Stimulated activated CD8-positive, alpha-beta memory T cell treated with anti-CD3 and anti-CD28 coated beads, Interleukin-7, amount 100 ng/mL, for 24 hours (primary cell): ENCODE results near the gene NAA15.
"Not testable (repeated sequence)": the region's sequence is repeated elsewhere in the genome, so short reads cannot be mapped to it uniquely, and the experiment has no call there.

ENCODE experiments used
- DNase-seq: peaks from one replicate; pipeline ENCODE4 v3.0.0-alpha.2; 2020; ENCODE audit warnings: low read depth

The NAA15 gene

DNA sequence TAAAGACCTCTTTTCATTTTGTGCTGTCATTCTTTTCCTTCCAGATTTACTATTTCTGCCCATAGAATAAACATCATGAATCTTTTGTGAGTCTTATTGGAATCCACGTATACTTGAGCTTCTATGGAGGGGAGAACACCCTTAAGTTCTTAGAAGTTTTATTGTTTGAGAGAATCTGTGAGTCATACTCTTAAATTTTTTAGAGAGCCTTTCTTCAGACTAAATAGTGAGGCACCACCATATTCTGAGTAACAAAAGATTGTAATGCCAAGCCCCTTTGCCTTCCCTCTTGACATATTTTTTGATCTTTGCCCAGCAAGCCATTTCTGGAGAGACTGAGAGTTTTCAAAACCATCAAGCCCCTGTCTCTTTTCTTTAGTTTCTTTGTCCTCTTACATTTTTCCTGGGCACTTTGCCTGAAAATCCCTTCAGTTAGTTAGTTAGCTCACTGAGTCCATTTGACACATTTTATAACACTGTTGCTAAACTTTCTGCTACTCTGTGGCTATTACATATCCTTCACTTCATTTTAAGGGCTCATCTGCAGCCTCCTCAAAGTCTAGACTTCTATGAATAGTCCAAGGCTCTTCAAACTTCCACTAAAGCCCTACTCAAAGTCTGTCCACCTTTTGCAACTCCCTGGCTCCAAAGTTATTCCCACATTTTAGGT, 66.3 kb downstream of the NAA15 start:
- DNase-seq, result no peak

DNA sequence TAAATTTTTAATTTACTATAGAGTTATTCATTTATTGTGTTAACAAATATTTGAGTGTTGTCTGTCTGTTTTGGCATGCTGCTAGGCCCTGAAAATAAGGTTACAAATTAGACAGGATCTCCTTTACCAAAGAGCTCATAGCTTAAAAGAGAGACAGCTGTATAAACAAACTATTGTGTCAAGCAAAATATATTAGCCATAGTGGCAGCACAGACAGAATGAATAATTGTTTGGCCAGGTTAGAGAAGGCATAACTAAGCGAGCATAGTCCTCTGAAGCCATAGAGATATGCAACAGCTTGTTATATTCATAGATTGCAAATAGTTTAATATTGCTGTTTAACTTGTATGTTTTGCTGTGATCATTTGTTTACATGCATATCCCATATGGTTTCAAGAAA, 67.7 kb downstream of the NAA15 start:
- no peak for DNase-seq

DNA sequence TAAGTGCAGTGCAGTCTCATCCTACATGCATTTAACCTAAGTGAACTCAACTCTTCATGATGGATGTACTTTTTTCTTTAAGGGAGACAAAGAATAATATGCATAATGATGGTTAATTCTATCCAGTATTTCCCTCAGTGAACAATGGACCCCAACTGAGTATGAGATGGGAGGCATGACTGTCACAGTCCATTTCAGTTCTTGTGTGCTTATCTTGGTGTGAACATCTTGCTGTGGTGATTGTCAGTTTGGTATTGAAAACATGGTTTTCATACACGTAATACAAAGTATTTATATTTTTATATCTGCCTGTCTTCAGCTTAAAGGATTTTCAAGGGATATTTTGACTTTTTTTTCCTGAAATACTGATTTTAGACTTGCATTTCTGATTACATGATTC, 72.9 kb downstream of the NAA15 start:
- no peak for DNase-seq

DNA sequence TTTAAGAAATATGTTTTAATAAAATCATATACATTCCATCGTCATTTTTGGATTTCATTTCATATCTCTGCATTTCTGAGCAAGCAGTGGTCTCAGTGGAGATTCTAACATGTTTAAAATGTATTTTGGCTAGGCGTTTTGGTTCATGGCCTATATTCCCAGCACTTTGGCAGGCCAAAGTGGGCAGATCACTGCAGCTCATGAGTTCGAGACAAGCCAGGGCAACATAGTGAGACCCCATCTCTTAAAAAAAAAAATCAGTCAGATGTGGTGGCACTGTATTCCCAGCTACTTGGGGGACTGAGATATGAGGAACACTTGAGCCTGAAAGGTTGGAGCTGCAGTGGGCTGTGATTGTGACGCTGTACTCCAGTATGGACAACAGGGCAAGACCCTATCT, 85.1 kb downstream of the NAA15 start:
- DNase-seq, result no peak

DNA sequence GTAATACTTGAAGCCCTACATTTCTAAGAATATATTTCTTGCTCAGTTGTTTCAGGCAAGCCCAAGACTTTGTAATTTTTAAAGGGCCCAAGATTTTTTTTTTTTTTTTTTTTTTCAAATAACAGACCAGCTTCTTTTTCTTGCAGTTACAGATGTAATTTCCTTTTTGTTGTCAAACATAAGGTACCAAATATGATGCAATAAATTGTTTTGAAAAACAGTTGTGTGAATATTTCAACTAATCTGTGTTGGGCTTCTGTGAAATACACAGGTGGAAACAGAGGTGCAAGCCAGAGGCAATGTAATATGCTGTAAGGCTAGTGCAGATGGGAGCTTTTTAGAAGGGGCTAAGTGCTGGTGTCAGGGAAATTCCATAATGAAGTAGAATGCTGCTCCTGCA, 87.8 kb downstream of the NAA15 start:
- no peak for DNase-seq

DNA sequence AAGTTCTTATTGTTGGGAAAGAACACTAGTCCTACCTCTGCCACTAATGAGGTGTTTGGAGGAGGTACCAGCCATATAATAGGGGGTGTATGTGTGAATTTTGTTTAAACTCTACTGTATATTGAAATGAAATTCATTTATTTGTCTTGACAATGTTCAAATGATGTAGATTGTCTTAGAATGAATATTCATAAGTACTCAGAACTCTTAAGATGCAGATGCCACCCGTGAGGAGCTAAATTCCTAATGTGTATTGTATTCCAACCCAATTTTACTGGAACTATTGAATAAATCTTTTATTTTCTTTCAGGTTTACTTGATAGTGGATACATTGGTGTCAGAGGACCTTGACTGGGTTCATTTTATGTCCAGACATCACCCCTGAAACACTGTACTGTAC, 88.7 kb downstream of the NAA15 start:
- no peak for DNase-seq

DNA sequence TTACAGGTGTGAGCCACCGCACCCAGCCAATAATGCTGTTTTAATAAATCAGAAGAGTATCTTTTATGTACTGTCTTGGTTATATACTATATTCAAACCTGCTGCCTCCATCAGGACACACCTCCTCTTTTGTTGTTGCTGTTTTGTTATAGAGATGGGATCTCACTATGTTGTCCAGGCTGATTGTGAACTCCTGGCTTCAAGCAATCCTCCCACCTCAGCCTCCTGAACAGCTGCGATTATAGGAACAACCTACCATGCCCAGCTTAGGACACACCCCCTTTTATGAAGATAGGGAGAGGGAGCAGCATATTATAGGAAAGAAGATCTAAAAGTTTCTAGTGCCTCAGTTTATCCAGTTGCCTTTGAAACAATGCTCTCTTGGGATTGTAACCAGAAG, 90.4 kb downstream of the NAA15 start:
- DNase-seq, result no peak

DNA sequence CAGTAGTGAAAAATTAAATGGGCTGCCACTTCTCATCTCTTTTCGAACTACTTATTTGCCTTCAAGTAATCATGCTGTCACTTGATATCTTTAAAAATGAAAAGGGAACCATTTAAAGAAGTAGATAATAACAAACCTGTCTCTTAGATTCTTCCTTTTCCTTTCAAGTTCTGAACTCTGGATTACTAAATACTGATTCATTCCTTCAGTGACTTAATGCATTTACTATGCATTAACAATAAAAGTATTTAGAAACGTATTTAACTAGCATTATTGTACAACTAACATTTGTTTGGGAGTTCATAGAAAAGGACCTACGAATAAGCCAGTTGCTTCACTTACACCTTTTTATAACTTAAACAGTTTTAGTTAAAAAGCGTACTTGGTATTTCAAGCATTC, 91.5 kb downstream of the NAA15 start:
- DNase-seq, result no peak

DNA sequence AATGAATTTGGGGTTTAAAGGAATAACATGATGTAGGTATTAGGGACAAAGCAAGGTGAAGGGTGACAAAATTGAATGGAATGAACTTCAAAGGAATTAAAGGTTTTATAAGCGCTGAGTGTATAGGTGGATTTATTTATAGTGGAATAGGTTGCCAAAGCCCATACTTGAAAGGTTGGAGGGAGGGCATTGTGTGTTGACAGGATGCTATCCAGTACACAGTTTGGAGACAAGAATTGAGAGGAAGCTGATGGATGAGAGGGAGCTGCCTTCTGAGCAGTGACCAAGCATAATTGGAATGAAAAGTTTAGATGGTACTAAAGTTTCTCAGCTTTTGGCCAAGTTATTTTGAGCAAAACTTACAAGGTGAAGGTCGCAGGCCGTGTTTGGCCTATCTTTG, 100.1 kb downstream of the NAA15 start:
- DNase-seq, result no peak

DNA sequence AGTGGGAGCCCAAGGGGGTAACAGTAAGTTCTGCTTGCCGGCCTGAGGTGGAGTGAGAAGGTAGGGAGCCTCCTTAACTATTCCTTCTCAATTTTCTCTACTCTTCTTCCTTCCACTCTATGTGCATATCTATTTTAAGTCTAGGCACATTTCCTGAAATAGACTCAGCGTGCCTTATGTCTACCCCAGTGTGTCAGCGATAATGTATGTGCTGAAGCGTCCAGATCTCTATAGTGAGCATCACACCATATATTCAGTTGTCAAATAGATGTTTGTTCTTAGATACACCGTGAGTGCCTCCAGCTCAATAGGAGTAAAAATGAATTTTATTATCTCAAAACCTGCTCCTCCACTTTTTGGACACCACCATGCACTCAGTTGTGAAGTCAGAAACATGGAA, 101.1 kb downstream of the NAA15 start:
- DNase-seq, result no peak

DNA sequence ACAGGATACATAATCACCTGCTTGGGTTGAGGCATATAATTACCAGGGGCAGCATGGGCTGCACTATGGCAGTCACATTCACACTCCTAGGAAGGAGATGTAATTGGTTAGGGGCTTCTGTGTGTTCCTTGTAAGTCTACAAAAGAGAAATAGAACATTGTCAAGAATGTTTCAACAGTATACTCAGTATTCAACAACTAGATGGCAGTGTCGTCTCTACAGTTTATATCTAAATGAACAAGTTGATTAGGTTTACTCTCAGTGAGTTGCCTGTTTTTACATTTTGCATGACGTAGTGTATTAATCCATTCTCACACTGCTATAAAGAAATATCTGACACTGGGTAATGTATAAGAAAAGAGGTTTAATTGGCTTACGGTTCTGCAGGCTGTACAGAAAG, 102.2 kb downstream of the NAA15 start:
- DNase-seq, result no peak

DNA sequence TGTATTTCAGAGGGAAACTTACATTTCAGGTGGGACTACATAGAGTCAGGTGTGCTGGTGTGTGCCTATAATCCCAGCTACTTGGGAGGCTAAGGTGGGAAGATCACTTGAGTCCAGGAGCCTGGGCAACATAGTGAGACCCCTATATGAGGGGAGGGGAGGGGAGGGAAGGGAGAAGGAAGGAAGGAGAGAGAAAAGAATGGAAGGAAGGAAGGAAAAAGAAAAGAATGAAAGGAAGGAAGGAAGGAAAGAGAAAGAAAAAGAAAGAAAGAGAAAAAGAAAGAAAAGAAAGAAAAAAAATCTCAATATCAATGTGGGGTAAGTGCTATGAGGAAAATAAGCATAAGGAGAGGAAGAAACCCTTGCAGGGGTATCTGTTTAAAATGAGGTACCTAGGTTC, 109.0 kb downstream of the NAA15 start:
- DNase-seq, result no peak

DNA sequence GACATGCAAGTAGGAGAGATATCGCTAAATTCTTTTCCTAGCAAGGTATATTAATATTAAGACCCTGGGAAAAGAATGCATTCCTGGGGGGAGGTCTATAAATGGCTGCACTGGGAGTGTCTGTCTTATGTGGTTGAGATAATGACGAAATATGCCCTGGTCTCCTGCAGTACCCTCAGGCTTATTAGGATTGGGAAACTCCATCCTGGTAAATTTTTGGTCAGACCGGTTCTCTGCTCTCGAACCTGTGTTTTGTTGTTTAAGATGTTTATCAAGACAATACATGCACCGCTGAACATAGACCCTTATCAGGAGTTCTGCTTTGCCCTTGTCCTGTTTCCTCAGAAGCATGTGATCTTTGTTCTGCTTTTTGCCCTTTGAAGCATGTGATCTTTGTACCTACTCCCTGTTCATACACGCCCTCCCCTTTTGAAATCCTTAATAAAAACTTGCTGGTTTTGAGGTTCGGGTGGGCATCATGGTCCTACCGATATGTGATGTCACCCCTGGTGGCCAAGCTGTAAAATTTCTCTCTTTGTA, 113.4 kb downstream of the NAA15 start:
- not testable (repeated sequence) for DNase-seq

DNA sequence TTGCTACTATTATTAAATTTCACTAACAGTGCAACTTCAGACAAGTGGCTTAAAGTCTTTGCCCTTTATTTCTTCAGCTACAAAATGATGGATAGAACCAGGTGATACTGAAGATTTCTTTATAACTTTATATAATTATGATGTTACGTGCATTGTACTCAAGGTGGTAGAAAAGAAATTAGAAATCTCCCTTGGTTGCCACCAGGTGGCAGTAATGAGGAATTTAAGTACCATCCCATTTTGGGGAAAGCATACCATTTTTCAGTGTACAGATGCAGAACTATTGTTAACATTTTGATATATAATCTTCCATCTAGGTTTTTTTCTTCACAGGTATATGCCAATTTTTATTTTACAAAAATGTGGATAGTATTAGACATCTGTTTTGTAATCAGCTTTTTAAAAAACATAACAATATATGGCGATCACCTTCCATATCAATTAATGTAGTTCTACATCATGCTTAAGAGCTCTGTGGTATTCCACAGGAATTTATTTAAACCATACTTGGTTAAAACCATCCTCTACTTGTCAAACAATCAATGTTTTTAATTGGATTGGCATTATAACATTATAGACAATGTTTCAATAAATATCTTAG, 114.9 kb downstream of the NAA15 start:
- no peak for DNase-seq

DNA sequence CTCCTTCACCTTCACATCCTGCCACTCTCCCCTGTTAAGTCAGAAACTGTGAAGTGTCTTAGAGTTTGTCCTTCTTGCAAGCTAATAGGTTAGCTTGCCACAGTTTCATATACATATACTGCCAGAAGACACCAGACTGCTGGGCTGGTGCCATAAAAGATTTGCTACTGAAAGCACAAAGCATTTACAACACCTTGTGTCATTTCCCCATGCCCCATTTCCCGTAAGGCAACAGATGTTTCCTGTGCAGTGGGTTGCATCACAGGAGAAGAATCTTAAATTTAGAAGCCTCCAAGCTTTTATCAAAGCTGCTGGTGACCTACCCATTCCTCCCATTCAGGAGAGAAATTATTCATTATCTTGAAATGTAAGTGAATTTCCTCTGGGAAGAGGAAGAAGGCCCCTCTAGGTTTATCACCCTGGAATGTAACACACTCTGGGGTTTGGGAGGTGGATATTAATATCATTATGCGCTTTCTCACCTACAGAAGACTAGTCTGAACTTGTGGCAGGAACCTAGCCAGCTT, 118.1 kb downstream of the NAA15 start:
- no peak for DNase-seq

DNA sequence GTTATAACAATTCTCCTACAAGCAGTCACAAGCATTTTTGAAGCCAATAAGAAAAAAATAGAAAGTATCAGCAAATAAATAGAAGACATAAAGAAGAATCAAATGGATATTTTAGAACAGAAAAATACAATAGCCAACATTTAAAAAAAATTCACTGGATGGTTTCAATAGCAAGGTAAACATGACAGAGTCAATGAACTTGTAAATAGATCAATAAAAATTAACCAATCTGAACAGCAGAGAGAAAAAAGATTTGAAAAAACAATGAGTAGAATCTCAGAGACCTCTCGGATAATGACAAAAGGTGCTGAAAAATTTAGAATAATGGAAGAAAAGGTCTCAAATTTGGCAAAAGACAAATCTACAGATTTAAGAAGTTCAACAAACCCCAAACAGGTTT, 119.3 kb downstream of the NAA15 start:
- no peak for DNase-seq

DNA sequence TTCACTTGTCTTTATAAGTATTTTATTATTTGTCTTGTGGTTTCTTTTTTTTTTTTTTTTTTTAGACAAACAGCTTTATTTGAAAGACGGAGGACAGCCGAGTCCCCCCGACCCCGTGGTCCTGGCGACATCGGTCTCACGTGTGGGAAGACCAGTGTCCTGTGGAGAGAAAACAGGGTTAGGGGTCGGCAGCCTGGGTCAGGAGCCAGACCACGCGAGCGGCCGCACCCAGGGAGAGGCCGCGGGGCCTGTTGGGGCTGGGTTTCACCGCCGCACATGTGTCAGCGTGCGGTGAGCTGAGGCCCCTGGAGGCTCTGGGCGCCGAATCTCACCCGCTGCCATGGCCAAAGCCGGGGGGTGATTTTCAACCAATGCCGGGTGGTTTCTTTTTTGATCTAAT, 134.8 kb downstream of the NAA15 start:
- no peak for DNase-seq

DNA sequence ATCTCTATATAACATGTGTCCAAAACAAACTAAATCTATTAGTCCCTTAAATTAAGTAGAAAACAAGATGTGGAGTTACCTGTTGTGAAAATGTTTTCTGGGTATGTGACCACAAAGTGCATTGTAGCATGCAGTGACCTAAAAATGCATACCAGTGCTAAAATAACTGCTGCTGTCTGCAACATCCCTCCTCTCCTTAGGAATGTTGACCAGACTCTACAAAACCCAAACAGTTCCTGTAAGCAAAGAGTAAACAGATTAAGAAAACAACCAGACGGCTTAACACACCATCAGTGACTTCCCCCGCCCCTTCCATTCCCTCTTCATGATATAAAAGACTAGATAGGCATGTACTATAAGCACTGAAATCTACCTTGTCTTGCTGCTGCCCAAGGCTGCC, 136.8 kb downstream of the NAA15 start:
- no peak for DNase-seq

DNA sequence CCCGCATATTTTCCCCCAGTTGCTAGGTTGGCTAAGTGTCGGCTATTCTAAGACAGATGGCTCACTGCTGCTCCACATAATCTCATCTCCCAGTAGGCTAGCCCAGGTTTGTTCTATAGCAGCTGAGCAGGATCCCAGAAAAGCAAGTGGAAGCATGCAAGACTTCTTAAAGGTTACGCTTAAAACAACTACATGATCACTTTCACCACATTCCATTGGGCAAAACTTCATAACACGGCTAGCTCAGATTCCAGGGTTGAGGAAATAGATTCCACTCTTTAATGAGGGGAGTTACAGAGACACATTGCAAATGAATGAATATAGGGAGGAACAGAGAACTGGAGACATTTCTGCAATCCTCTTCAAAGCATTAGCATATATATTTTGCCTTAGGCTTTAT, 139.7 kb downstream of the NAA15 start:
- DNase-seq, result no peak

DNA sequence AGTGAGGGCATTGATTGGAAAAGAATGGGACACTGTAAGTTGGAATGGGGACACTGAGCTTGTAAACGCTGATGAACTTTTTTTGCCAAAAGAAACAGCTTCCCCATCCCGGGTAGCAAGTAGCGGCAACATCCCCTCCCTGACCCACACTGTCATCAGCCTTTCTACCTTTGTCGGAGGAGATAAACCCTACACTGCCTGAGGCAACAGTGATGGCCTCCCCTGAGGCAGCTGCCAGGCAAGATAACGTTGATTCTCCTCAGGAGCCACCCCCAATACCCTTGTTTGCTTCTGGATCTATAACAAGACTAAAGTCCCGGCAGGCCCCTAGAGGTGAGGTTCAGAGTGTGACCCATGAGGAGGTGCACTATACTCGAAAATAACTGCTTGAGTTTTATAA, 142.4 kb downstream of the NAA15 start:
- no peak for DNase-seq

DNA sequence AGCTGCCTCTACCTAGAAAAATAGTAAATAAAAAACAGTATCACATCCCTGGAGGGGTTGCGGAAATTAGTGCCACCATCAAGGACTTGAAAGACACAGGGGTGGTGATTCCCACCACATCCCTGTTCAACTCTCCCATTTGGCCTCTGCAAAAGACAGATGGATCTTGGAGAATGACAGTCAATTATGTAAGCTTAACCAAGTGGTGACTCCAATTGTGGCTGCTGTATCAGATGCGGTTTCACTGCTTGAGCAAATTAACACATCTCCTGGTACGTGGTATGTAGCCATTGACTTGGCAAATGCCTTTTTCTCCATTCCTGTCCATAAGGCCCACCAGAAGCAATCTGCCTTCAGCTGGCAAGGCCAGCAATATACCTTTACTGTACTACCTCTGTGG, 143.6 kb downstream of the NAA15 start:
- DNase-seq, result not testable (repeated sequence)

DNA sequence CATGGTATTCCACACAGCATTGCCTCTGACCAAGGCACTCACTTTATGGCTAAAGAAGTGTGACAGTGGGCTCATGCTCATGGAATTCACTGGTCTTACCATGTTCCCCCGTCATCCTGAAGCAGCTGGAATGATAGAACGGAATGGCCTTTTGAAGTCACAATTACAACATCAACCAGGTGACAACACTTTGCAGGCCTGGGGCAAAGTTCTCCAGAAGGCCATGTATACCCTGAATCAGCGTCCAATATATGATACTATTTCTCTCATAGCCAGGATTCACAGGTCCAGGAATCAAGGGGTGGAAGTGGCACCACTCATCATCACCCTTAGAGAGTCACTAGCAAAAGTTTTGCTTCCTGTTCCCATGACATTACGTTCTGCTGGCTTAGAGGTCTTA, 145.8 kb downstream of the NAA15 start:
- DNase-seq, result not testable (repeated sequence)

DNA sequence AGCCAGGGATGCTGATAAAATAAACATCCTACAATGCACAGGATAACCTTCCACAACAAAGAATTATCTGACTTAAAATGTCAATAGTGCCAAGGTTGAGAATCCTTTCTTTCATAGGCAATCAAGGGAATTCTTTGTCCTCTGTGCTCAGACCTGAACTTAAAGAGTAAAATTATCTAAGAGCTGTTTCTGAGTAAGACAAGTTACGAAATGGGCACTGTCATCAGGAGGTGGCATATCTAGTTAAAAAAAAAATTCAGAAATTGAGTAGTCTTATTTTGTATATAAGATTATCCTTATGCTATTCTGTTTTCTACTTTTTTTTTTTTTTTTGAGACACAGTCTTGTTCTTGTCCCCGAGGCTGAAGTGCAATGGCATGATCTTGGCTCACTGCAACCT, 149.3 kb downstream of the NAA15 start:
- no peak for DNase-seq

DNA sequence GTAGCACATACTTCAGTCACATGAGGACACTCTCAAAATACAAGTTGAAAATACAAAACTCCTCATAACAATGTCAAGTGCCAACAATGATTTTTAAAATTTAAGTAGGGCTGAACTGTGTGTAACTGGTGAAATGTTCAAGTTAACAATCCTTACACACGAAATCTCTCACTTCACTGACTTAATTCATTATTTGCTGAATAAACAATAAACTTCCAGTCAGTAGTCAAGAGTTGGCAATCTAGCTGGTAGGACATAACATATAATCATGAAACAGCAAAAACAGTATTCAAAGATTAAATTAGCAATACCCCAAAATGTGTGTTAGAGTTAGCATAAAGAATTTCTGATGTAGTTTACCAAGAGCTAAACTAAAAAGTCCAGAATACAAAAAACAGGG, 150.7 kb downstream of the NAA15 start:
- no peak for DNase-seq
